RWPE2 (cell line): ENCODE results near the gene DHRS7C.
A peak's percentile ranks its signal among the peaks of the same experiment; 100 is the strongest.

Experiments
- ATAC-seq: fragments of 200-7000 bp; cut with Tn5 transposase; 3 replicates; pipeline ENCODE4 v1.9.1; 2021; ENCODE audit warnings: low read depth
- DNase-seq: peaks from one replicate; pipeline ENCODE4 v3.0.0-alpha.2; 2020; ENCODE audit warnings: low spot score
- H3K27ac ChIP-seq: fragments of 450-650 bp; 2 replicates; pipeline ENCODE4 v1.5.1; 2017; ENCODE audit warnings: mild to moderate bottlenecking; ENCODE audit not compliant: poor library complexity, severe bottlenecking
- H3K27me3 ChIP-seq: fragments of 250-450 bp; sonication (Bioruptor Pico); 2 replicates; pipeline ENCODE4 v1.5.1; 2021; ENCODE audit warnings: mild to moderate bottlenecking, moderate library complexity; ENCODE audit not compliant: insufficient read depth, poor library complexity, severe bottlenecking
- H3K36me3 ChIP-seq: fragments of 250-450 bp; sonication (Bioruptor Pico); 2 replicates; pipeline ENCODE4 v1.5.1; 2020; ENCODE audit warnings: low read depth, mild to moderate bottlenecking, moderate library complexity
- H3K4me1 ChIP-seq: fragments of 250-450 bp; sonication (Bioruptor Pico); 2 replicates; pipeline ENCODE4 v1.5.1; 2021; ENCODE audit warnings: mild to moderate bottlenecking, moderate library complexity; ENCODE audit not compliant: insufficient read depth, poor library complexity, severe bottlenecking
- H3K4me3 ChIP-seq: fragments of 250-450 bp; sonication (Bioruptor Pico); 2 replicates; pipeline ENCODE4 v1.5.1; 2021; ENCODE audit warnings: mild to moderate bottlenecking, moderate library complexity; ENCODE audit not compliant: severe bottlenecking
- H3K9me3 ChIP-seq: fragments of 250-450 bp; sonication (Bioruptor Pico); 2 replicates; pipeline ENCODE4 v1.5.1; 2021; ENCODE audit warnings: mild to moderate bottlenecking, moderate library complexity; ENCODE audit not compliant: severe bottlenecking
- CTCF ChIP-seq: fragments of 450-650 bp; IDR thresholded peaks from one replicate; pipeline ENCODE4 v1.5.1; 2017; ENCODE audit warnings: mild to moderate bottlenecking, moderate library complexity; ENCODE audit not compliant: poor library complexity, severe bottlenecking

DHRS7C gene

GRCh38 chr17:9790889-9791876, at the start of gene DHRS7C:
Gene DHRS7C, minus strand, starts transcription at chr17:9791592. Its CDS starts 308 bp downstream, at chr17:9791284.
- Histone ChIP-seq H3K9me3 (no peaks in the 10 kb centered on the region), H3K27ac (no peak within 1 kb of the TSS), H3K27me3 (no peaks in the 10 kb centered on the region), H3K4me1 (peaks cover 13% of the 10 kb centered on the region), H3K36me3 (no peaks in the 10 kb centered on the region), H3K4me3 (no peak within 1 kb of the TSS)
- no peak for DNase-seq
- no peak for ATAC-seq
- no peak for TF ChIP-seq CTCF

GRCh38 chr17:9839433-9839832, 48.0 kb upstream of the DHRS7C start:
- no peak for ATAC-seq

GRCh38 chr17:9837551-9838471, 46.4 kb upstream of the DHRS7C start:
- DNase-seq (no peak), ATAC-seq (peak; percentile 64)
- Histone ChIP-seq H3K9me3 (no peaks in the 10 kb centered on the region), H3K4me1 (peaks cover 34% of the 10 kb centered on the region), H3K27ac (peak overlapping the region; percentile 94), H3K36me3 (no peaks in the 10 kb centered on the region), H3K27me3 (no peaks in the 10 kb centered on the region), H3K4me3 (no peak overlapping the region)
- TF ChIP-seq CTCF = no peak

More at GRCh38 chr17:9839433-9839832, 48.0 kb upstream of the DHRS7C start:
- H3K4me3 ChIP-seq = no peak overlapping the region
- H3K4me1 ChIP-seq = peaks cover 34% of the 10 kb centered on the region
- no peak for DNase-seq
- no peaks in the 10 kb centered on the region for H3K27me3 ChIP-seq
- no peaks in the 10 kb centered on the region for H3K36me3 ChIP-seq
- peak overlapping the region; percentile 94 for H3K27ac ChIP-seq
- H3K9me3 ChIP-seq = no peaks in the 10 kb centered on the region
- peak; percentile 22 for TF ChIP-seq CTCF

- TF ChIP-seq CTCF = no peak
- Histone ChIP-seq H3K27ac (no peak overlapping the region), H3K27me3 (no peaks in the 10 kb centered on the region), H3K4me3 (no peak overlapping the region), H3K36me3 (no peaks in the 10 kb centered on the region), H3K9me3 (no peaks in the 10 kb centered on the region), H3K4me1 (peaks cover 34% of the 10 kb centered on the region)
- DNase-seq = no peak
- no peak for ATAC-seq
Measured at GRCh38 chr17:9833922-9834321, 42.5 kb upstream of the DHRS7C start.
